HepG2 (cell line): ENCODE results near the gene NEK6. TPM values are rescaled to one million over a fixed set of nuclear protein-coding genes. Genes with fewer than 3 reads are reported as not detected.

ENCODE experiments used
- ATAC-seq: fragments of 200-7000 bp; cut with Tn5 transposase; 3 replicates; pipeline ENCODE4 v1.9.1; 2020; ENCODE audit warnings: mild to moderate bottlenecking, moderate library complexity
- BruUV-seq: library from RNA; stranded (reverse); fragments of 400-500 nt; replicated peaks from 2 replicates; lab custom pipeline; 2021; lab: Mats Ljungman, UMichigan
- CTCF ChIA-PET: fragments of 300-600 bp; formaldehyde crosslinking; extraction: SDS; loops from one replicate; lab custom pipeline; 2021; ENCODE audit warnings: low total read pairs, inconsistent platforms, low intra/inter-chr PET ratio; lab: Yijun Ruan, JAX
- POLR2A ChIA-PET: fragments of 350-600 bp; sonication (Branson Sonifier 250); formaldehyde crosslinking; loops from one replicate; lab custom pipeline; 2020; ENCODE audit warnings: antibody characterized with exemption, inconsistent platforms; lab: Yijun Ruan, JAX
- DNase-seq: peaks from one replicate; pipeline ENCODE4 v3.0.0-alpha.2; 2015; ENCODE audit warnings: low spot score
- FAIRE-seq: peaks from 3 replicates; lab custom pipeline; 2011; peaks lifted over from hg19 to GRCh38; lab: Jason Lieb, UNC
- H2AFZ ChIP-seq: one replicate; pipeline ENCODE4 v1.6.1; 2011; ENCODE audit warnings: low read length, inconsistent platforms
- H3K27ac ChIP-seq: fragments of 300-600 bp; 3 replicates; pipeline ENCODE4 v1.8.0; 2011; ENCODE audit warnings: mixed run types, mild to moderate bottlenecking, mixed read lengths, low read length, inconsistent platforms; ENCODE audit not compliant: insufficient read depth; ENCODE audit errors: extremely low read length
- H3K27me3 ChIP-seq, 2 experiments: fragments of 200-600 bp in 1 of 2; 2 replicates in 1 of 2; 3 replicates in 1 of 2; pipeline versions ENCODE4 v1.6.0 to v1.8.0; 2011; ENCODE audit warnings: low read length in 2 of 2, mild to moderate bottlenecking in 2 of 2, moderate library complexity in 2 of 2, inconsistent platforms in 1 of 2; ENCODE audit not compliant: insufficient read depth in 2 of 2, control insufficient read depth in 1 of 2
- H3K36me3 ChIP-seq, 2 experiments: fragments of 200-600 bp in 1 of 2; replicated peaks in 1 of 2; 2 replicates in 1 of 2; 3 replicates in 1 of 2; pipeline versions ENCODE4 v1.5.1 to v1.8.0; 2011; ENCODE audit warnings: low read length in 2 of 2, inconsistent platforms in 1 of 2; ENCODE audit not compliant: insufficient read depth in 2 of 2, control insufficient read depth in 1 of 2
- H3K4me1 ChIP-seq: 2 replicates; pipeline ENCODE4 v1.5.1; 2012; ENCODE audit warnings: low read length, inconsistent platforms; ENCODE audit not compliant: insufficient read depth
- H3K4me2 ChIP-seq: 2 replicates; pipeline ENCODE4 v1.6.0; 2011; ENCODE audit warnings: low read depth, low read length, inconsistent platforms
- H3K4me3 ChIP-seq, 3 experiments: fragments of 200-600 bp in 1 of 3; sonication (generic), shearing (Covaris generic) in 1 of 3; replicated peaks in 1 of 3; 2 replicates each; pipeline ENCODE4 v1.5.1; 2011 to 2016; ENCODE audit warnings: low read length in 3 of 3, inconsistent platforms in 2 of 3, low read depth in 2 of 3, mild to moderate bottlenecking in 2 of 3, control low read depth in 1 of 3, mixed read lengths in 1 of 3; ENCODE audit not compliant: insufficient read depth in 1 of 3
- H3K79me2 ChIP-seq: one replicate; pipeline ENCODE4 v1.6.1; 2011; ENCODE audit warnings: low read length, inconsistent platforms; ENCODE audit not compliant: insufficient read depth
- H3K9ac ChIP-seq: 2 replicates; pipeline ENCODE4 v1.6.0; 2011; ENCODE audit warnings: mild to moderate bottlenecking, low read depth, low read length, inconsistent platforms; ENCODE audit not compliant: insufficient read depth
- H3K9me3 ChIP-seq: 2 replicates; pipeline ENCODE4 v1.5.1; 2012; ENCODE audit warnings: mild to moderate bottlenecking, low read length
- H4K20me1 ChIP-seq: 2 replicates; pipeline ENCODE4 v1.6.0; 2011; ENCODE audit warnings: inconsistent platforms, mild to moderate bottlenecking, low read length, moderate library complexity; ENCODE audit not compliant: insufficient read depth
- BCL6 ChIP-seq: IDR thresholded peaks from 2 replicates; pipeline ENCODE4 v1.6.1; 2016; ENCODE audit warnings: missing genetic modification reagents, missing compliant biosample characterization
- CREB1 ChIP-seq, 2 experiments: fragments of 450-650 bp in 1 of 2; IDR thresholded peaks; 2 replicates each; pipeline ENCODE4 v1.6.1; 2016 to 2017; ENCODE audit warnings: control low read depth in 1 of 2, mild to moderate bottlenecking in 1 of 2, missing compliant biosample characterization in 1 of 2, missing genetic modification characterization in 1 of 2
- IKZF1 ChIP-seq: fragments of 450-650 bp; IDR thresholded peaks from 2 replicates; pipeline ENCODE4 v1.7.1; 2016
- SAFB2 ChIP-seq: sonication (generic); formaldehyde crosslinking; IDR thresholded peaks from 2 replicates; pipeline ENCODE4 v1.5.1; 2020; ENCODE audit warnings: missing genetic modification reagents, low read depth, mild to moderate bottlenecking, borderline replicate concordance
- ZC3H13 ChIP-seq: sonication (generic); formaldehyde crosslinking; IDR thresholded peaks from 2 replicates; pipeline ENCODE4 v1.8.1; 2023; ENCODE audit warnings: mild to moderate bottlenecking, missing genetic modification reagents, moderate library complexity
- ZNF329 ChIP-seq: sonication (generic); formaldehyde crosslinking; IDR thresholded peaks from 2 replicates; pipeline ENCODE4 v1.9.0; 2021; ENCODE audit warnings: low read depth, mild to moderate bottlenecking, missing genetic modification reagents
- ZNF550 ChIP-seq: sonication (generic); formaldehyde crosslinking; IDR thresholded peaks from 2 replicates; pipeline ENCODE4 v1.4.0; 2020; ENCODE audit warnings: mild to moderate bottlenecking, missing genetic modification reagents, borderline replicate concordance
- WGBS: methylation state at CpG from one replicate; pipeline ENCODE4 v1.1.6; 2017; ENCODE audit warnings: low lambda C conversion rate; 5-methylcytosine and 5-hydroxymethylcytosine counted together
- in situ Hi-C: cut with HindIII; loops from 2 replicates; pipeline ENCODE4 v1.10.0; 2017; ENCODE audit warnings: low pct_unique_long_range_greater_than_20kb; ENCODE audit not compliant: extremely low pct_ligation_motif_present
- intact Hi-C: fragments of 100-400 bp; cut with micrococcal nuclease; formaldehyde crosslinking; loops from one replicate; pipeline ENCODE4 v1.10.0; 2022; ENCODE audit not compliant: unreplicated experiment
- polyA plus RNA-seq, 8 experiments: library from polyadenylated mRNA; depleted of rRNA in 3 of 8; stranded (reverse) in 7 of 8; unstranded in 1 of 8; fragments of >200 nt; fragmentation: Illumina TruSeq in 4 of 8; extraction: Trizol in 4 of 8; gene quantifications; 2 replicates each; pipeline versions ENCODE4 v1.2.1 to v1.2.3, GENCODE V29; 2011 to 2016; ENCODE audit warnings: low read depth in 4 of 8, missing spikeins in 1 of 8, mixed read lengths in 1 of 8; ENCODE audit not compliant: insufficient read depth in 1 of 8
- total RNA-seq, 5 experiments: library from RNA; depleted of rRNA; stranded (reverse); fragments of >200 nt; fragmentation: Illumina TruSeq; extraction: Trizol; gene quantifications; 2 replicates each; pipeline ENCODE4 v1.2.3, GENCODE V29; 2016; ENCODE audit warnings: low read depth in 1 of 5
- TF ChIP-seq, protein P1 (sequence below): sonication (generic); formaldehyde crosslinking; IDR thresholded peaks from 2 replicates; pipeline ENCODE4 v1.4.0; 2020; ENCODE audit warnings: missing genetic modification reagents, low read depth, mild to moderate bottlenecking, borderline replicate concordance
- TF ChIP-seq, protein P2 (sequence below): sonication (generic); formaldehyde crosslinking; IDR thresholded peaks from one replicate; pipeline ENCODE4 v1.5.1; 2020; ENCODE audit warnings: mild to moderate bottlenecking, missing genetic modification reagents; ENCODE audit errors: not compliant biosample characterization
- TF ChIP-seq, protein P3 (sequence below): sonication (generic); formaldehyde crosslinking; IDR thresholded peaks from 2 replicates; pipeline ENCODE4 v1.4.0; 2020; ENCODE audit warnings: mild to moderate bottlenecking, missing genetic modification reagents
- TF ChIP-seq, protein P4 (sequence below): sonication (generic); formaldehyde crosslinking; IDR thresholded peaks from 2 replicates; pipeline ENCODE4 v1.8.1; 2023; ENCODE audit warnings: missing genetic modification reagents, inconsistent platforms, borderline replicate concordance

NEK6 gene
- total and polyA plus RNA-seq, 2 of the 13 experiments (the other 11 are each of a cell fraction or from before 2014, with no cell fraction given): 30.4 to 119 TPM

DNA sequence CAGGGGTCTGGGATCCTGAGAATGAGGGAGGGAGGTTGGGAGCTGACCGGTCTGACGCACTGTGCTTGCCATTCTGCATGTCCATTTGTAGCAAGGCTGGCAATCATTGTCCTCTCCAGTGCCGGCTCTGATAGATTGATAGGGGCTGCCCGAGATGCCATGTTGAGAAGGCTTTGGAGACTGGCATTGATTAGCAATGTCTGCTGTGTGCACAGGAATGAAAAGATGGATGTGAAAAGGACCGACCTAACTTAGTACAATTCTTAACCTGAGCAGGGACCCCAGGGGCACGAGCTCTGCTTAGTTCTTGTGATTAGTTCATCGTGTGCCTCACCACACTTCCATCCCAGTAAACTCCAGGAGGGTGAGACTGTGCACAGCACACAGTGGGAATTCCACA lies 17.0 kb downstream of the NEK6 start:
- TF ChIP-seq CREB1 (IDR thresholded peaks at IDR 0.05) (no peak), CREB1 (CRISPR knock-in tag; IDR thresholded peaks at IDR 0.05) (no peak), ZNF329 (CRISPR knock-in tag) (no peak), BCL6 (no peak), IKZF1 (no peak), SAFB2 (CRISPR knock-in tag) (no peak), ZC3H13 (CRISPR knock-in tag) (no peak), ZNF550 (CRISPR knock-in tag) (no peak)
- TF ChIP-seq, protein P1, sequence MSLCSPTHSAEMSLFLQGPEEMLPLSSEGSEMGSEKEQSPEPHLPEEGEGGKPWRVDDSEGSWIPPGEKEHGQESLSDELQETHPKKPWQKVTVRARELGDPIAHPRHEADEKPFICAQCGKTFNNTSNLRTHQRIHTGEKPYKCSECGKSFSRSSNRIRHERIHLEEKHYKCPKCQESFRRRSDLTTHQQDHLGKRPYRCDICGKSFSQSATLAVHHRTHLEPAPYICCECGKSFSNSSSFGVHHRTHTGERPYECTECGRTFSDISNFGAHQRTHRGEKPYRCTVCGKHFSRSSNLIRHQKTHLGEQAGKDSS (CRISPR knock-in tag): no peak
- TF ChIP-seq, protein P2, sequence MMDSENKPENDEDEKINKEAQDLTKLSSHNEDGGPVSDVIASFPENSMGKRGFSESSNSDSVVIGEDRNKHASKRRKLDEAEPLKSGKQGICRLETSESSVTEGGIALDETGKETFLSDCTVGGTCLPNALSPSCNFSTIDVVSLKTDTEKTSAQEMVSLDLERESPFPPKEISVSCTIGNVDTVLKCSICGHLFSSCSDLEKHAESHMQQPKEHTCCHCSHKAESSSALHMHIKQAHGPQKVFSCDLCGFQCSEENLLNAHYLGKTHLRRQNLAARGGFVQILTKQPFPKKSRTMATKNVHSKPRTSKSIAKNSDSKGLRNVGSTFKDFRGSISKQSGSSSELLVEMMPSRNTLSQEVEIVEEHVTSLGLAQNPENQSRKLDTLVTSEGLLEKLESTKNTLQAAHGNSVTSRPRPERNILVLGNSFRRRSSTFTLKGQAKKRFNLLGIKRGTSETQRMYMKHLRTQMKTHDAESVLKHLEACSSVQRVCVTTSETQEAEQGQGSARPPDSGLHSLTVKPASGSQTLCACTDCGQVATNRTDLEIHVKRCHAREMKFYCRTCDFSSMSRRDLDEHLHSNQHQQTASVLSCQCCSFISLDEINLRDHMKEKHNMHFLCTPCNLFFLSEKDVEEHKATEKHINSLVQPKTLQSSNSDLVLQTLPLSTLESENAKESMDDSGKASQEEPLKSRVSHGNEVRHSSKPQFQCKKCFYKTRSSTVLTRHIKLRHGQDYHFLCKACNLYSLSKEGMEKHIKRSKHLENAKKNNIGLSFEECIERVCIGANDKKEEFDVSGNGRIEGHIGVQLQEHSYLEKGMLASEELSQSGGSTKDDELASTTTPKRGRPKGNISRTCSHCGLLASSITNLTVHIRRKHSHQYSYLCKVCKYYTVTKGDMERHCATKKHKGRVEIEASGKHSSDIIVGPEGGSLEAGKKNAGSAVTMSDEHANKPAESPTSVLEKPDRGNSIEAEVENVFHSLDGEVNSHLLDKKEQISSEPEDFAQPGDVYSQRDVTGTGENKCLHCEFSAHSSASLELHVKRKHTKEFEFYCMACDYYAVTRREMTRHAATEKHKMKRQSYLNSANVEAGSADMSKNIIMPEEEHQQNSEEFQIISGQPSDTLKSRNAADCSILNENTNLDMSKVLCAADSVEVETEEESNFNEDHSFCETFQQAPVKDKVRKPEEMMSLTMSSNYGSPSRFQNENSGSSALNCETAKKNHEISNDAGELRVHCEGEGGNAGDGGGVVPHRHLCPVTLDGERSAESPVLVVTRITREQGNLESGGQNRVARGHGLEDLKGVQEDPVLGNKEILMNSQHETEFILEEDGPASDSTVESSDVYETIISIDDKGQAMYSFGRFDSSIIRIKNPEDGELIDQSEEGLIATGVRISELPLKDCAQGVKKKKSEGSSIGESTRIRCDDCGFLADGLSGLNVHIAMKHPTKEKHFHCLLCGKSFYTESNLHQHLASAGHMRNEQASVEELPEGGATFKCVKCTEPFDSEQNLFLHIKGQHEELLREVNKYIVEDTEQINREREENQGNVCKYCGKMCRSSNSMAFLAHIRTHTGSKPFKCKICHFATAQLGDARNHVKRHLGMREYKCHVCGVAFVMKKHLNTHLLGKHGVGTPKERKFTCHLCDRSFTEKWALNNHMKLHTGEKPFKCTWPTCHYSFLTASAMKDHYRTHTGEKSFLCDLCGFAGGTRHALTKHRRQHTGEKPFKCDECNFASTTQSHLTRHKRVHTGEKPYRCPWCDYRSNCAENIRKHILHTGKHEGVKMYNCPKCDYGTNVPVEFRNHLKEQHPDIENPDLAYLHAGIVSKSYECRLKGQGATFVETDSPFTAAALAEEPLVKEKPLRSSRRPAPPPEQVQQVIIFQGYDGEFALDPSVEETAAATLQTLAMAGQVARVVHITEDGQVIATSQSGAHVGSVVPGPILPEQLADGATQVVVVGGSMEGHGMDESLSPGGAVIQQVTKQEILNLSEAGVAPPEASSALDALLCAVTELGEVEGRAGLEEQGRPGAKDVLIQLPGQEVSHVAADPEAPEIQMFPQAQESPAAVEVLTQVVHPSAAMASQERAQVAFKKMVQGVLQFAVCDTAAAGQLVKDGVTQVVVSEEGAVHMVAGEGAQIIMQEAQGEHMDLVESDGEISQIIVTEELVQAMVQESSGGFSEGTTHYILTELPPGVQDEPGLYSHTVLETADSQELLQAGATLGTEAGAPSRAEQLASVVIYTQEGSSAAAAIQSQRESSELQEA (CRISPR knock-in tag): no peak
- TF ChIP-seq, protein P3, sequence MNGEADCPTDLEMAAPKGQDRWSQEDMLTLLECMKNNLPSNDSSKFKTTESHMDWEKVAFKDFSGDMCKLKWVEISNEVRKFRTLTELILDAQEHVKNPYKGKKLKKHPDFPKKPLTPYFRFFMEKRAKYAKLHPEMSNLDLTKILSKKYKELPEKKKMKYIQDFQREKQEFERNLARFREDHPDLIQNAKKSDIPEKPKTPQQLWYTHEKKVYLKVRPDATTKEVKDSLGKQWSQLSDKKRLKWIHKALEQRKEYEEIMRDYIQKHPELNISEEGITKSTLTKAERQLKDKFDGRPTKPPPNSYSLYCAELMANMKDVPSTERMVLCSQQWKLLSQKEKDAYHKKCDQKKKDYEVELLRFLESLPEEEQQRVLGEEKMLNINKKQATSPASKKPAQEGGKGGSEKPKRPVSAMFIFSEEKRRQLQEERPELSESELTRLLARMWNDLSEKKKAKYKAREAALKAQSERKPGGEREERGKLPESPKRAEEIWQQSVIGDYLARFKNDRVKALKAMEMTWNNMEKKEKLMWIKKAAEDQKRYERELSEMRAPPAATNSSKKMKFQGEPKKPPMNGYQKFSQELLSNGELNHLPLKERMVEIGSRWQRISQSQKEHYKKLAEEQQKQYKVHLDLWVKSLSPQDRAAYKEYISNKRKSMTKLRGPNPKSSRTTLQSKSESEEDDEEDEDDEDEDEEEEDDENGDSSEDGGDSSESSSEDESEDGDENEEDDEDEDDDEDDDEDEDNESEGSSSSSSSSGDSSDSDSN: no peak
- TF ChIP-seq, protein P4, sequence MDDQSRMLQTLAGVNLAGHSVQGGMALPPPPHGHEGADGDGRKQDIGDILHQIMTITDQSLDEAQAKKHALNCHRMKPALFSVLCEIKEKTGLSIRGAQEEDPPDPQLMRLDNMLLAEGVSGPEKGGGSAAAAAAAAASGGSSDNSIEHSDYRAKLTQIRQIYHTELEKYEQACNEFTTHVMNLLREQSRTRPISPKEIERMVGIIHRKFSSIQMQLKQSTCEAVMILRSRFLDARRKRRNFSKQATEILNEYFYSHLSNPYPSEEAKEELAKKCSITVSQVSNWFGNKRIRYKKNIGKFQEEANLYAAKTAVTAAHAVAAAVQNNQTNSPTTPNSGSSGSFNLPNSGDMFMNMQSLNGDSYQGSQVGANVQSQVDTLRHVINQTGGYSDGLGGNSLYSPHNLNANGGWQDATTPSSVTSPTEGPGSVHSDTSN (CRISPR knock-in tag): no peak
- no peak overlapping the region for H2AFZ ChIP-seq
- H3K4me3 ChIP-seq: no peak overlapping the region
- intact Hi-C loops: no loop called here
- H3K27ac ChIP-seq: no peak overlapping the region
- H3K4me1 ChIP-seq: peaks cover 80% of the 10 kb centered on the region
- peaks cover 98% of the 10 kb centered on the region for H3K79me2 ChIP-seq
- H4K20me1 ChIP-seq: peaks cover 74% of the 10 kb centered on the region
- POLR2A ChIA-PET: no interaction called here
- CTCF ChIA-PET: no interaction called here
- H3K36me3 ChIP-seq: peaks cover 14 to 55% of the 10 kb centered on the region in 2 experiments
- no TSS peak for BruUV-seq
- WGBS: 96% methylated on average over 7 of the region's 7 CpGs
- DNase-seq (no peak), FAIRE-seq (no peak), ATAC-seq (no peak)
- H3K27me3 ChIP-seq: no peaks in the 10 kb centered on the region
- H3K9me3 ChIP-seq: no peaks in the 10 kb centered on the region
- no peak overlapping the region for H3K9ac ChIP-seq
- in situ Hi-C loops: no loop called here
- H3K4me2 ChIP-seq: no peak overlapping the region
